GM13977 (cell line): Measurements from ENCODE around the gene C1orf216.
A peak's percentile ranks its signal among the peaks of the same experiment; 100 is the strongest.

ENCODE experiments used
- DNase-seq: peaks from one replicate; pipeline ENCODE4 v3.0.0; 2012; ENCODE audit warnings: low spot score
- CTCF ChIP-seq: IDR thresholded peaks from 2 replicates; pipeline ENCODE4 v1.5.1; 2012; ENCODE audit warnings: mild to moderate bottlenecking, control low read depth; ENCODE audit not compliant: insufficient read depth; ENCODE audit errors: extremely low read depth, missing control alignments
- in situ Hi-C: fragments of 300-500 bp; cut with MboI; formaldehyde crosslinking; loops from one replicate; pipeline ENCODE4 v1.12.0; 2022; ENCODE audit warnings: low sequenced_read_pairs, low pct_unique_long_range_greater_than_20kb, mixed read lengths, inconsistent platforms; ENCODE audit not compliant: unreplicated experiment

The C1orf216 gene

GRCh38 chr1:35718492-35719336 lies at the start of gene C1orf216:
Gene C1orf216, minus strand, starts transcription at chr1:35718884. Its CDS starts 2,563 bp downstream, at chr1:35716321.
- in situ Hi-C loops: loop anchor here (10.0 kb wide), 1 partner anchor 144 kb away; the partner anchor contains the start of gene TFAP2E

GRCh38 chr1:35764283-35764682 lies 45.6 kb upstream of the C1orf216 start:
- no peak for DNase-seq
- TF ChIP-seq CTCF: no peak
- in situ Hi-C loops: no loop called here

More at GRCh38 chr1:35718492-35719336, at the start of gene C1orf216:
- TF ChIP-seq CTCF: no peak
- peak; percentile 84 for DNase-seq

GRCh38 chr1:35763201-35763600 lies 44.5 kb upstream of the C1orf216 start:
- no peak for TF ChIP-seq CTCF
- DNase-seq: no peak
- in situ Hi-C loops: no loop called here

GRCh38 chr1:35762141-35762540 lies 43.5 kb upstream of the C1orf216 start:
- no peak for DNase-seq
- no peak for TF ChIP-seq CTCF
- in situ Hi-C loops: no loop called here

- in situ Hi-C loops: no loop called here
- no peak for TF ChIP-seq CTCF
- no peak for DNase-seq
Measured at GRCh38 chr1:35756064-35756463, 37.4 kb upstream of the C1orf216 start.

- no peak for DNase-seq
- in situ Hi-C loops: no loop called here
- no peak for TF ChIP-seq CTCF
Measured at GRCh38 chr1:35753626-35754260, 35.1 kb upstream of the C1orf216 start.
